Skin of body (tissue), 1 donor: ENCODE results near the gene SCRN3. TPM values are rescaled to one million over a fixed set of nuclear protein-coding genes. Genes with fewer than 3 reads are reported as not detected.

Experiments used
- total RNA-seq: library from RNA; depleted of rRNA; stranded (reverse); fragments of >200 nt; gene quantifications from one replicate; pipeline ENCODE4 v1.2.3, GENCODE V29; 2014

Gene SCRN3
- total RNA-seq, 1 donor from 2014 or later, result 18.2 TPM

Other genes with a start within 250 kb of the SCRN3 start
- gene OLA1, start 147.2 kb upstream of the SCRN3 start, total RNA-seq, result 76.2 TPM
- 3.3 TPM for gene SP9, start 60.8 kb upstream of the SCRN3 start, total RNA-seq
- gene GPR155, start 91.3 kb downstream of the SCRN3 start, total RNA-seq, result 5.8 TPM
- gene WIPF1, start 202.1 kb downstream of the SCRN3 start, total RNA-seq, result 32.4 TPM